HG02798 (cell line): Measurements from ENCODE around the gene DOCK8.
"Not testable (repeated sequence)": the region's sequence is repeated elsewhere in the genome, so short reads cannot be mapped to it uniquely, and the experiment has no call there.

Experiments used
- ATAC-seq: cut with Tn5 transposase; IDR thresholded peaks from one replicate; pipeline ENCODE4 v1.9.1; 2021; ENCODE audit warnings: mild to moderate bottlenecking; ENCODE audit not compliant: unreplicated experiment, poor library complexity

The DOCK8 gene

GRCh38 chr9:224582-225520 lies 10.2 kb downstream of the DOCK8 start:
- ATAC-seq, result no peak

- ATAC-seq, result no peak
These were observed 13.2 kb downstream of the DOCK8 start for GRCh38 chr9:227860-228259.

GRCh38 chr9:228929-229695 lies 14.4 kb downstream of the DOCK8 start:
- no peak for ATAC-seq

GRCh38 chr9:231625-232024 lies 17.0 kb downstream of the DOCK8 start:
- not testable (repeated sequence) for ATAC-seq

- ATAC-seq, result not testable (repeated sequence)
These were observed 19.0 kb downstream of the DOCK8 start for GRCh38 chr9:233708-234107.

GRCh38 chr9:237141-237857 lies 22.6 kb downstream of the DOCK8 start:
- ATAC-seq, result no peak

GRCh38 chr9:237858-238345 lies 23.2 kb downstream of the DOCK8 start:
- ATAC-seq, result no peak

GRCh38 chr9:242461-243080 lies 27.9 kb downstream of the DOCK8 start:
- ATAC-seq, result no peak

GRCh38 chr9:248278-248961 lies 33.8 kb downstream of the DOCK8 start:
- ATAC-seq, result no peak

GRCh38 chr9:249025-249424 lies 34.4 kb downstream of the DOCK8 start:
- no peak for ATAC-seq

GRCh38 chr9:250039-250438 lies 35.4 kb downstream of the DOCK8 start:
- ATAC-seq, result no peak

- no peak for ATAC-seq
These were observed 36.0 kb downstream of the DOCK8 start for GRCh38 chr9:250625-251024.

GRCh38 chr9:251398-251797 lies 36.7 kb downstream of the DOCK8 start:
- no peak for ATAC-seq

- ATAC-seq, result no peak
These were observed 38.9 kb downstream of the DOCK8 start for GRCh38 chr9:253539-253938.

GRCh38 chr9:254516-254915 lies 39.9 kb downstream of the DOCK8 start:
- no peak for ATAC-seq

- ATAC-seq, result no peak
These were observed 43.3 kb downstream of the DOCK8 start for GRCh38 chr9:257957-258356.

- no peak for ATAC-seq
These were observed 45.0 kb downstream of the DOCK8 start for GRCh38 chr9:259405-260404.

GRCh38 chr9:264231-264630 lies 49.6 kb downstream of the DOCK8 start:
- ATAC-seq, result no peak
